ENCODE measurements around the gene ATXN7L1. TPM values are rescaled to one million over a fixed set of nuclear protein-coding genes. Genes with fewer than 3 reads are reported as not detected.
A peak's percentile ranks its signal among the peaks of the same experiment; 100 is the strongest.
"Not testable (repeated sequence)": the region's sequence is repeated elsewhere in the genome, so short reads cannot be mapped to it uniquely, and the experiment has no call there.

Gene ATXN7L1
- total RNA-seq, 1 experiment from 2014 or later: 6.2 TPM

GRCh38 chr7:105857009-105857952 is 19.1 kb downstream of the ATXN7L1 start:
- Histone ChIP-seq H3K27ac (no peak overlapping the region), H3K4me3 (no peak overlapping the region), H3K27me3 (no peaks in the 10 kb centered on the region), H3K9me3 (replicated peaks) (no peaks in the 10 kb centered on the region), H3K4me1 (peaks cover 5% of the 10 kb centered on the region), H3K36me3 (no peaks in the 10 kb centered on the region; the same call in 1 of the 2 replicates)
- DNase-seq: no peak

GRCh38 chr7:105854498-105854897 is 21.9 kb downstream of the ATXN7L1 start:
- Histone ChIP-seq H3K27me3 (no peaks in the 10 kb centered on the region), H3K9me3 (replicated peaks) (no peaks in the 10 kb centered on the region), H3K4me3 (no peak overlapping the region), H3K27ac (peak overlapping the region; percentile 46), H3K36me3 (no peaks in the 10 kb centered on the region), H3K4me1 (peaks cover 24% of the 10 kb centered on the region)
- DNase-seq: peak; percentile 27 to 62

DNA sequence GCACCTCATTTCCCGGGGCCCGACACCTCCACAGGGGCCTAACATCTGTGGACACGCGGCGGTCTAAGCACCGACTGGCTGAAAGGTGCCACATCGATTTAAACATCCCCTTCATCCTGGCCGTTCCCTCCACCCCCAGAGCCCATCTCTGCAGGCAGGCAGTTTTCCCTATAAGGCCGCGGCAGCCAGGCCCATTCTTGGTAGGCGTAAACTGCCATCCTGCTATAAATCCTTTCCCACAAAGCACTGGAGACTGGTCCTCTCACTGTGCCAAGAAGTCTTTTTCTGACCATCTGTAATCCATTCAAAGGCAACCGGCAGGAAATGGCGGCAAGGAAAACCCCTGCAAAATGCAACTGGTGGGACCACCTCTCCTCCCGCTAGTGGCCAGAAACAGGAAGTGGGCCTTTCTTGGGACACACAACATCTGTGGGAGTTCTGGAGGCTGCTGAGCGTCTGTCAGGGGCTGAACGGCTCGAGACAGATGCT is 22.4 kb downstream of the ATXN7L1 start:
- peak; percentile 71 to 82 for DNase-seq
- 0 out of 2 replicates have a peak overlapping the region, but pooled peaks have one; percentile 4 for H3K4me3 ChIP-seq
- H3K9me3 ChIP-seq (replicated peaks): no peaks in the 10 kb centered on the region
- no peaks in the 10 kb centered on the region for H3K36me3 ChIP-seq
- peaks cover 30% of the 10 kb centered on the region for H3K4me1 ChIP-seq
- H3K27me3 ChIP-seq: no peaks in the 10 kb centered on the region
- peak overlapping the region; percentile 46 for H3K27ac ChIP-seq

GRCh38 chr7:105851064-105851463 is 25.3 kb downstream of the ATXN7L1 start:
- H3K27ac ChIP-seq: no peak overlapping the region
- no peaks in the 10 kb centered on the region for H3K36me3 ChIP-seq
- H3K4me1 ChIP-seq: peaks cover 32% of the 10 kb centered on the region
- DNase-seq: no peak
- no peaks in the 10 kb centered on the region for H3K9me3 ChIP-seq (replicated peaks)
- no peak overlapping the region for H3K4me3 ChIP-seq
- no peaks in the 10 kb centered on the region for H3K27me3 ChIP-seq

- Histone ChIP-seq H3K27ac (peak overlapping the region; percentile 60), H3K27me3 (no peaks in the 10 kb centered on the region), H3K4me1 (peaks cover 32% of the 10 kb centered on the region), H3K9me3 (replicated peaks) (no peaks in the 10 kb centered on the region), H3K36me3 (0 out of 2 replicates have a peak, but pooled peaks cover 3% of the 10 kb centered on the region), H3K4me3 (no peak overlapping the region)
- peak; percentile 73 to 84 for DNase-seq
These were observed 27.1 kb downstream of the ATXN7L1 start for GRCh38 chr7:105849122-105849855.

GRCh38 chr7:105846404-105846803 is 30.0 kb downstream of the ATXN7L1 start:
- H3K4me3 ChIP-seq: no peak overlapping the region

DNA sequence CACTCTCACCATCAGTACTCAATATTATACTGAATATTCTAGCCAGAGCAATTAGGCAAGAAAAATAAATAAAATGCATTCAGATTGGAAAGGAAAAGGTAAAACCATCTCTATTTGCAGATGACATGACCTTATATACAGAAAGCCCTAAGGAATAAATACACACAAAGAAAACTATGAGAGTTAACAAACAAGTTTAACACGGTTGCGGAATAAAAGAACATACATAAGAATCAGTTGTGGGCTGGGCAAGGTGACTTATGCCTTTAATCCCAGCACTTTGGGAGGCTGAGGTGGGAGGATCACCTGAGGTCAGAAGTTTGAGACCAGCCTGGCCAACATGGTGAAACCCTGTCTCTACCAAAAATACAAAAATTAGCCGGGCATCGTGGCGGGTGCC is 31.7 kb downstream of the ATXN7L1 start:
- not testable (repeated sequence) for H3K36me3 ChIP-seq; H3K4me3 ChIP-seq; DNase-seq; H3K4me1 ChIP-seq; H3K9me3 ChIP-seq (replicated peaks); H3K27ac ChIP-seq; H3K27me3 ChIP-seq

More at GRCh38 chr7:105846404-105846803, 30.0 kb downstream of the ATXN7L1 start:
- Histone ChIP-seq H3K4me1 (peaks cover 21% of the 10 kb centered on the region), H3K9me3 (replicated peaks) (no peaks in the 10 kb centered on the region), H3K36me3 (0 out of 2 replicates have a peak, but pooled peaks cover 3% of the 10 kb centered on the region), H3K27me3 (no peaks in the 10 kb centered on the region), H3K27ac (no peak overlapping the region)
- DNase-seq: no peak

DNA sequence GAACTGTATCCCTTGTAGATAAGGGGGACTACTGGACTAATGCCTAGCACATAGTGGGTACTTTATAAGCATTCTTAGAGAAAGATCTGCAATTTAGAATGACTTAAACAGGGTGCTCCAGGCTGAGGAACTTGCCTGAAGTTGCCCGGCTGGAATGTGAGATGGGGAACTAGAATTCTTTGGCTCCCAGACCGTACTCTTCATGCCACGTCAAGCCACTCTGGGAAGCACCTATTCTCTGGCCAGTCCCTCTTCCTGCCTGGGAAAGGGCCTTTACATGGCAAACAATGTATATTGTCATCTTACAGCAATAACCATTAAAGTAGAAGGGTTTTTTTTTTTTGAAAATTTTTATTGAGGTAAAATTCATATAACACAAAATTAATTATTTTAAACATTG is 34.5 kb downstream of the ATXN7L1 start:
- no peak for DNase-seq
- no peaks in the 10 kb centered on the region for H3K27me3 ChIP-seq
- H3K27ac ChIP-seq: no peak overlapping the region
- H3K4me1 ChIP-seq: peaks cover 12% of the 10 kb centered on the region
- H3K9me3 ChIP-seq (replicated peaks): no peaks in the 10 kb centered on the region
- 0 out of 2 replicates have a peak, but pooled peaks cover 3% of the 10 kb centered on the region for H3K36me3 ChIP-seq
- no peak overlapping the region for H3K4me3 ChIP-seq

GRCh38 chr7:105840981-105841749 is 35.2 kb downstream of the ATXN7L1 start:
- H3K27ac ChIP-seq: no peak overlapping the region
- no peak overlapping the region for H3K4me3 ChIP-seq
- no peaks in the 10 kb centered on the region for H3K9me3 ChIP-seq (replicated peaks)
- no peak for DNase-seq
- H3K36me3 ChIP-seq: 0 out of 2 replicates have a peak, but pooled peaks cover 3% of the 10 kb centered on the region
- H3K27me3 ChIP-seq: no peaks in the 10 kb centered on the region
- H3K4me1 ChIP-seq: peaks cover 12% of the 10 kb centered on the region

GRCh38 chr7:105839266-105839665 is 37.1 kb downstream of the ATXN7L1 start:
- Histone ChIP-seq H3K4me1 (peaks cover 12% of the 10 kb centered on the region), H3K4me3 (no peak overlapping the region), H3K27me3 (no peaks in the 10 kb centered on the region), H3K36me3 (0 out of 2 replicates have a peak, but pooled peaks cover under 1% of the 10 kb centered on the region), H3K27ac (no peak overlapping the region), H3K9me3 (replicated peaks) (no peaks in the 10 kb centered on the region)
- no peak for DNase-seq

DNA sequence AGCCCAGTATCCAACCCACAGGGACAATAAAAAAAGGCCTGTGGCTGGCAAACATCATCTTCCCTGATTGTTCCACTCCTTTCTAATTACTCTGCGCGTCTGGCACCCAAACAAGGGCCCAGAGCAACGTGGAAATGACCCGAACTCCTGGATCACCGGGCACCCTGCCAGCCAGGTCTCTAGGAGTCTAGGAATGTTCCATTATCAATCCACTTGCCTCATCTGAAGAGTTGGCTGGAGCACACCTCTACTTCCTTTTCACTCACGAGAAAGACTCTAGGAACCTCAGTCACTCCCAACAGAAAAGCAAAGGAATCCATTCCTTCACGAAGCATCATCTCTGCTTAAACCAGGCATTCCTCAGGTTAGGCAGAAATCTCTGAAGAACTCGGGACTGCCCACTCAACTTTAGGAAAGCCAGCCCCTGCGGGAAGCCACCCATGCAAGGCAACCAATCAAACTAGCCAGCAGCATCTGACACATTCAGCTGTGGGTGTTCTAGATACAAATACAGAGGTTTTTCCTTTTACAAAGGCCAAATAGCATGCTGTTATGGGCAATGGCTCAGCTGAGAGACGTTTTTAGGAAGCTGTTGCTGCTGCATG is 37.7 kb downstream of the ATXN7L1 start:
- Histone ChIP-seq H3K27me3 (no peaks in the 10 kb centered on the region), H3K9me3 (replicated peaks) (no peaks in the 10 kb centered on the region), H3K4me3 (peak overlapping the region; percentile 54), H3K27ac (peak overlapping the region; percentile 67), H3K36me3 (no peaks in the 10 kb centered on the region), H3K4me1 (peaks cover 12% of the 10 kb centered on the region)
- peak; percentile 19 to 26 for DNase-seq

- Histone ChIP-seq H3K27ac (peak overlapping the region; percentile 67), H3K4me1 (peaks cover 13% of the 10 kb centered on the region), H3K9me3 (replicated peaks) (no peaks in the 10 kb centered on the region), H3K4me3 (peak overlapping the region; percentile 54), H3K27me3 (no peaks in the 10 kb centered on the region), H3K36me3 (no peaks in the 10 kb centered on the region)
- DNase-seq: peak; percentile 71 to 81
These were observed 38.4 kb downstream of the ATXN7L1 start for GRCh38 chr7:105837765-105838626.

- Histone ChIP-seq H3K27ac (no peak overlapping the region), H3K27me3 (no peaks in the 10 kb centered on the region), H3K36me3 (no peaks in the 10 kb centered on the region), H3K4me3 (no peak overlapping the region), H3K4me1 (peaks cover 38% of the 10 kb centered on the region), H3K9me3 (replicated peaks) (no peaks in the 10 kb centered on the region)
- DNase-seq: no peak
These were observed 41.0 kb downstream of the ATXN7L1 start for GRCh38 chr7:105835441-105835840.

Data from SJCRH30 (cell line).